Measurements from ENCODE around the gene TNNT1. TPM values are rescaled to one million over a fixed set of nuclear protein-coding genes. Genes with fewer than 3 reads are reported as not detected.
"Not testable (repeated sequence)": the region's sequence is repeated elsewhere in the genome, so short reads cannot be mapped to it uniquely, and the experiment has no call there.

TNNT1 gene
- polyA plus RNA-seq, 1 experiment: 10.4 TPM

GRCh38 chr19:55157064-55157908 lies 8.3 kb upstream of the TNNT1 start, which contains the start of gene TNNI3:
TNNI3 (minus strand) TSS chr19:55157732; CDS start chr19:55157589, 143 bp downstream.
- H3K4me3 ChIP-seq (ENCODE audit: low read depth, low read length): no peak within 1 kb of the TSS

GRCh38 chr19:55156202-55157063 lies 7.4 kb upstream of the TNNT1 start:
- Histone ChIP-seq H3K27me3 (ENCODE audit: control insufficient read depth, insufficient read depth, low read length) (peaks cover 2% of the 10 kb centered on the region; the same call in 1 of the 2 replicates), H3K36me3 (ENCODE audit: control insufficient read depth, insufficient read depth, low read length) (no peaks in the 10 kb centered on the region), H3K4me3 (ENCODE audit: low read depth, low read length) (no peak overlapping the region; the same call in 1 of the 2 replicates)
- DNase-seq (ENCODE audit: low read depth): no peak
- ChIA-PET CTCF (no interaction called here), POLR2A (no interaction called here)
- TF ChIP-seq CTCF (IDR thresholded peaks at IDR 0.05; ENCODE audit: insufficient read depth, low read depth, low read length): no peak

More at GRCh38 chr19:55157064-55157908, 8.3 kb upstream of the TNNT1 start, which contains the start of gene TNNI3:
- CTCF ChIA-PET: interaction anchor here (0.7 kb wide), 1 partner anchor 66 kb away, joined by 4 read pairs; no protein-coding TSS in a partner anchor
- Histone ChIP-seq H3K36me3 (ENCODE audit: control insufficient read depth, insufficient read depth, low read length) (no peaks in the 10 kb centered on the region), H3K27me3 (ENCODE audit: control insufficient read depth, insufficient read depth, low read length) (peaks cover 5% of the 10 kb centered on the region; the same call in 1 of the 2 replicates)
- DNase-seq (ENCODE audit: low read depth): no peak
- POLR2A ChIA-PET: no interaction called here
- TF ChIP-seq CTCF (IDR thresholded peaks at IDR 0.05; ENCODE audit: insufficient read depth, low read depth, low read length): no peak

GRCh38 chr19:55155784-55156183 lies 6.8 kb upstream of the TNNT1 start:
- H3K27me3 ChIP-seq (ENCODE audit: control insufficient read depth, insufficient read depth, low read length); H3K4me3 ChIP-seq (ENCODE audit: low read depth, low read length); POLR2A ChIA-PET; CTCF ChIA-PET; DNase-seq (ENCODE audit: low read depth); H3K36me3 ChIP-seq (ENCODE audit: control insufficient read depth, insufficient read depth, low read length): not testable (repeated sequence)

- no peak overlapping the region for H3K4me3 ChIP-seq (ENCODE audit: low read depth, low read length)
- CTCF ChIA-PET: interaction anchor here (0.8 kb wide), 1 partner anchor 264 kb away, joined by 3 read pairs; no protein-coding TSS in a partner anchor
- TF ChIP-seq CTCF (IDR thresholded peaks at IDR 0.05; ENCODE audit: insufficient read depth, low read depth, low read length): no peak
- no peak for DNase-seq (ENCODE audit: low read depth)
- H3K36me3 ChIP-seq (ENCODE audit: control insufficient read depth, insufficient read depth, low read length): no peaks in the 10 kb centered on the region
- POLR2A ChIA-PET: no interaction called here
- H3K27me3 ChIP-seq (ENCODE audit: control insufficient read depth, insufficient read depth, low read length): peaks cover 4% of the 10 kb centered on the region
Measured at GRCh38 chr19:55153652-55154264, 4.8 kb upstream of the TNNT1 start.

GRCh38 chr19:55152017-55152416 lies 3.0 kb upstream of the TNNT1 start:
- DNase-seq (ENCODE audit: low read depth): no peak
- ChIA-PET POLR2A (no interaction called here), CTCF (interaction anchor here (1.1 to 2.2 kb wide), 3 partner anchors 8 to 11 kb away, joined by 4 to 16 read pairs (median 12); no protein-coding TSS in a partner anchor)
- H3K36me3 ChIP-seq (ENCODE audit: control insufficient read depth, insufficient read depth, low read length): no peaks in the 10 kb centered on the region
- H3K4me3 ChIP-seq (ENCODE audit: low read depth, low read length): no peak overlapping the region
- H3K27me3 ChIP-seq (ENCODE audit: control insufficient read depth, insufficient read depth, low read length): peaks cover 4% of the 10 kb centered on the region
- no peak for TF ChIP-seq CTCF (IDR thresholded peaks at IDR 0.05; ENCODE audit: insufficient read depth, low read depth, low read length)
